HG03575 (cell line): ENCODE measurements around the gene KANSL3.
"Not testable (repeated sequence)": the region's sequence is repeated elsewhere in the genome, so short reads cannot be mapped to it uniquely, and the experiment has no call there.

Experiments used
- ATAC-seq: cut with Tn5 transposase; IDR thresholded peaks from one replicate; pipeline ENCODE4 v1.9.1; 2021; ENCODE audit not compliant: unreplicated experiment, insufficient number of reproducible peaks, low FRiP score; ENCODE audit errors: extremely low read depth

KANSL3 gene

GRCh38 chr2:96577501-96577900 lies 60.6 kb downstream of the KANSL3 start:
- no peak for ATAC-seq

DNA sequence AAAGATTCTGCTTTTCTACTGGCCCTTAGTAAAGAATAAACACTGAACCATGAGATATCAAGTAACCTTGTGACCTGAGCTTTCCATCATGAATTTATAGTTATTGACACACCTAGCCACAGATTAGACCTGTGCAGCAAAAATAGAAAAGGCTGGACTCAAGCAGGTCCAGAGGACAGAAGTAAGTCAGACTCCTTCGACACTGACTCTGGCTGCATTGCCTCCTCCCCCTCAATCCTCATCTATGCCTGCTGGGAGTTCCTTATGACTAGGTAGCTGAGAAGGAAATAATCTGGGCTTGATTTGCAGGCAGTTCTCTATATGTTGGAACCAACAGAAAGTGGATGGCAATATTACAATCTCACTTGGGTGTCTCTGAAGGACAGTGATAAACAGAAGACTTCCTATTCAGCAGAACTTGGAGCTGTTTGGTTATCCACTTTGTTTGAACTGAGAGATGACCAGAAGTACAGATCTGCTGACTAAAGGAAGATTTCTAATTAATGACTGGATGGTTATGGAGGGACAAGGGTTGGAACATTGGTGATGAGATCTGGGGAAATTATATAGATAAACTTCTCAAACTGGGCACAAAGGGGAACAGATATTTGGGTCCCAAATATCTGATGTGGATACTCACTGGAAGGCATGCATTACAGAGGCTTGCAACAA lies 62.2 kb downstream of the KANSL3 start:
- ATAC-seq, result no peak

DNA sequence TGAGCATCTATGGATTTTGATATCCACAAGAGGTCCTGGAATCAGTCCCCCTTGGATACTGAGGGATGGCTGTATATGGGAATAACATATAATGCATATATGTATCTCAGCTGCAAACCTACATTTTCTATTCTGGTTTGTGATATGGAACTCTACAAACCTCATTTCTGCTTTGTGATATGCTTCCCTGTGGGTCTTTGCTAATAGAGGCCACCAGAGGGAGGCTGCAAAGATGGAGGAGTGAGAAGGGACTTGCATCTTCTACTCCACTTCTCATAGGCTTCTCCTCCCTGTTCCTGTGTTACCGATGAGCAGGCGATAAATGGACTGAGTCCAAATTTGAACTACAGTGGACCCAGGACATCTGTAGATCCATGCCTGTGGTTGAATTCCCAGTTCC lies 63.7 kb downstream of the KANSL3 start:
- no peak for ATAC-seq

DNA sequence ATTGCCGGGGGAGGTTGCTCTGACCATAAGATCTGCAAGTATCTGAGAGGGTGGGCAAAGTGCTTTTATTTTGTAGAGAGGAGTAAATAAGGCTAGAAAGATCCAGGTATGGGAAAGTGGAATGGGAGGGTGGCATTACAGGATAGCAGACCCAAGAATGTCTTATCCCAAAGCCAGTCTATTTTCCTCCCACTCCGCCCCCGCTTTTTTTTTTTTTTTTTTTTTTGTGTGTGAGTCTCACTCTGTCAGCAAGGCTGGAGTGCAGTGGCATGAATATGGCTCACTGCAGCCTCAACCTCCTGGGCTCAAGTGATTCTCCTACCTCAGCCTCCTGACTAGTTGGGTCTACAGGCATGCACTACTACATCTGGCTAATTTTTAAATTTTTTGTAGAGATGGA lies 70.0 kb downstream of the KANSL3 start:
- ATAC-seq, result no peak

GRCh38 chr2:96565111-96565510 lies 73.0 kb downstream of the KANSL3 start:
- no peak for ATAC-seq

DNA sequence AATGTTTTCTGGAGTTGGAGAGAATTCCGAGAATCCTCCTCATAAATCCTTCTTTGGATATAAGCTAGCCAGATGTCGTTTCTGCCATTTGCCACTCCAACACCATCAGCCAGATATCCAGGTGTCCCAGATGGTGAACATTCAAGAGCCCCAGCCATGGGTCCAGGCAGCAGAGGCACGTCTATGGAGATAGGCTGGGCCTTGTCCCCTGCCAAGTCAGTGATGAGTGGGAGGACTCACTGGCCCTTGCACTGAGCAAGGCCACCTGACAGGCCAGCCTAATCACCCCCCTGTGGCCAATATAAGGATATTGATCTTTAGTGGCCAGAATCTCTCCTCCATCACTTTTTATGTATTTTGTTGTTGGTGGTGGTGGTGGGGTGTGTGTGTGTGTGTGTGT lies 73.5 kb downstream of the KANSL3 start:
- no peak for ATAC-seq

DNA sequence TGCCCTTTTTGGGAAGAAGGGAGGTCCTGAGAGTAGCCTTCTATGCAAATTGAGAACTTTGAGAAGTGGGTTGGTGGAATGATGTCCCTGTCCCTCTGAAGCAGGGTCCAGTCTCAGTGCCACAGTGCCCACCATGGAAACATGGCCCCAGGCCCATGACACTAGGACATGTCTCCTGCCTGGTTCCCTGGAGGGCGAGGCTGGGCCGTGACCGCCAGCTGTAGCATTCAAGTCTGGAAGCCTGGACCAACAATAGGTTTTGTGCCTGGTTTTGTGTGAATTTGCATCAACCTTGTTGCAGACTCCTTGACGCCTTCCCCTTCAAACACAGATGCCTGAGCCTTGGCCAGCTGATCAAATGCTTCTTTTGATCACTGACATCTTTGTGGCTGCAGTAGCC lies 74.1 kb downstream of the KANSL3 start:
- ATAC-seq, result no peak

GRCh38 chr2:96558485-96558884 lies 79.6 kb downstream of the KANSL3 start:
- ATAC-seq, result no peak

GRCh38 chr2:96558061-96558460 lies 80.1 kb downstream of the KANSL3 start:
- no peak for ATAC-seq

GRCh38 chr2:96557421-96557820 lies 80.7 kb downstream of the KANSL3 start:
- not testable (repeated sequence) for ATAC-seq

GRCh38 chr2:96556441-96557330 lies 81.4 kb downstream of the KANSL3 start:
- no peak for ATAC-seq

DNA sequence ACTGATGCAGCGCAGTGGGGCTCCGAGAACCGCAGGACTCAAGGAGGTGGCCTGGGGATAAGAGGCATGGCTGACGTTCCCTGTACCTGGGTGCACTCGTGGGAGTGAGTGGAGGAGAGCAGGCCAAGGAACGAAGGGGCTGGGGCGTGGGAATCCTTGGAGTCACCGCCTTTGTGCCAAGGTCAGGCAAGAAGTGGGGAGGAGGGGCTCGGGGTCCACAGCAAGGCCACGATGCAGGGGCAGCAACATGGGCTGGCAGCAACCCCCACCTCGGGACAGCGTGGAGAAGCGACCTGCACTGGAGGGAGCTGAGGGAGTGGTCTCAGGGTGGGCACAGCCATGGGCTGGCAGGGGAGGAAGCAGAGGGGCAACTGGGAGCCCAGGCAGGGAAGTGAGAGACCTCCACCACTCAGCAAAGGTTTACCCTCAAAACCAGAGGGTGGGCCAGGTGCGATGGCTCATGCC lies 82.9 kb downstream of the KANSL3 start:
- ATAC-seq, result no peak

DNA sequence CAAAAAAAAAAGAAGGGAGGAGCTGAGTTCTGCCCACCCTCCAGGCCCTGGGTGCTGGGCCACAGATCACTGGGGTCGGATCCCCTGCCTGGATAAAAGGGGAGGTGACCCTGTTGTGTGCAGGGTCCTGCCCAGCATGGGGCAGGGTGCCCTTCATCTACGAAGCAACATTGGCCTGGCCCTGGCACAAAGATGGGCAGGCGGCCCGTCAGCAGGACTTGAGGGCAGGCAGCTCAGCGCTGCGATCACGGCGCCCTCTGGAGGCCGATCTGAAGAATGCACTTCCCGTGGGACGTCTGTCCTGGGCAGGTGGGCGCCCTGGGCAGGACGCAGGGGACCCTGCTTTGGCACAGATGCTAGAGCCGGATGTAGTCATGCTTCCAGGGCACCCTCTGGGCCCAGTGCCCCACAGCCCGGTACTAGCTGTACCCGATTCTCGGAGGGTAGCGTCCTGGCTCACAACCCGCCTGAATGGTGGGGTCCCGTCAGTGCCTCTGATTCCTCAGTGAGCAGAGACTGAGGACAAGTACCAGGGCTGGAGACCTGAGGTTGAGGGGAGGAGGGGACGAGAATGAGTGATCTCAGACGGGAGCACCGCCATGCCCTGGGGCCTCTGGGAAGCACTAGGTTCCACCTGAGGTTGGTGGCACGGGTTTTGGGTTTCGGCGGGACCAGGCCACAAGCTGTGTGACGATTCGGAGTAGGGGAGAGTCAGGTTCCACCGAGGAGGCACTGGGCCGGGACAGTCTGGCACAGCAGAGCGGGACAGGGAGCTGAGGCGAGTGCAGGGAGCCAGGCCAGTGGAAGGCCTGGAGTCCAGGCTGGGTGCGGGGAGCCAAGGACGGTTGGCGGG lies 83.6 kb downstream of the KANSL3 start:
- ATAC-seq, result no peak

DNA sequence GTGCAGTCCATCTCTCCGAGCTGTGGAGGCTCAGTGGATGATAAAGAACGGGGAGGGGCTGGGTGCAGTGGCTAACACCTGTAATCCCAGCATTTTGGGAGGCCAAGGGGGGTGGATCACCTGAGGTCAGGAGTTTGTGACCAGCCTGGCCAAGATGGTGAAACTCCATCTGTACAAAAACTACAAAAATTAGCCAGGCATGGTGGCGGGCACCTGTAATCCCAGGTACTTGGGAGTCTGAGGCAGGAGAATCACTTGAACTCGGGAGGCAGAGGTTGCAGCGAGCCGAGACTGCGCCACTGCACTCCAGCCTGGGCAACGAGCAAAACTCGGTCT lies 84.2 kb downstream of the KANSL3 start:
- not testable (repeated sequence) for ATAC-seq

- ATAC-seq, result no peak
These were observed 84.7 kb downstream of the KANSL3 start for GRCh38 chr2:96553176-96553956.

DNA sequence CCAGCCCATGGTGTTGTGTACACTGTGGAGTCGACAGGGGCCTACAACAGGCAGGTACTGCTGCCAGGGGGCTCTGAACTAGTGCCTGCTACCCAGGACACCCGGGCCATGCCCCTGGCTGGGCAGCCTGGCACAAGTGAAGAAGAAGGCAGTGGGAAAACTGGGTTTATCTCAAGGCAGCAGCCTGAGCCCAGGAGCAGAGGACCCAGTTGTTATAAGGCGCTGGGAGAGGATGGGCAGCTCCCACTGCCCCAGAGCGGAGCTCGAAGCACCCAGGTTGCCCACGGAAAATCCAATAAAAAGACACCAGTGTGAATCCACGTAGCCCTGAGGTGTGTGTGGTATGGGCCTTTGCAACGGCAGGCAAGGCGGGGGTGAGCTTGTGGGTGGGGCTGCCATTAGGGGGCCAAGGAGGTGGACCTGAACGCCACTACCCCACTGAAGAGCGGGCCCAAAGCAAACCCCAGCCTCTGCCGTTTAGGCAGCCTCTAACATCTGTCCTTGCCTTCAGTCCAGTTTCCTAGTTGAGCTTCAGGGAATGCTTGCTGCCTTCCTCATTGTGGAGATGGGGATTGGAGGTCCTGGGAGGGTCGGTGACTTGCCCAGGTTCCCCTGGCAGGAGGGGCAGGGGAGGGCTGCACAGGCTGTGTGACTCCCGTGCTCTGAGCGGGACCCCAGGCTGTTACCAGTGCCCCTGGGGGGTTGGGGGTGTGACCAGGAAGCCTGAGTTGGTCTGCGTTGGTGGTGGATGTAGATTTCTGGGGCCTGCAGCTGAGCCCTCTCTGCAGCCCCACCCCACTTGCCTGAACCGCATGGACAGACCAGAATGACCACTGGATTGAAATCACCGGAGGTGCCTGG lies 85.6 kb downstream of the KANSL3 start:
- ATAC-seq, result no peak

GRCh38 chr2:96551605-96552314 lies 86.4 kb downstream of the KANSL3 start:
- ATAC-seq, result no peak
